ENCODE results near the gene TMEM87A.

The TMEM87A gene

GRCh38 chr15:42217568-42217967 lies 55.7 kb downstream of the TMEM87A start:
- no peak for TF ChIP-seq CTCF (IDR thresholded peaks at IDR 0.05; ENCODE audit: borderline replicate concordance, insufficient read depth, low read depth, low read length)
- H3K4me3 ChIP-seq (ENCODE audit: low read depth, low read length), result no peak overlapping the region

GRCh38 chr15:42215913-42216829 lies 57.1 kb downstream of the TMEM87A start:
- no peak for TF ChIP-seq CTCF (IDR thresholded peaks at IDR 0.05; ENCODE audit: borderline replicate concordance, insufficient read depth, low read depth, low read length)

GRCh38 chr15:42214600-42214999 lies 58.6 kb downstream of the TMEM87A start:
- no peak for TF ChIP-seq CTCF (IDR thresholded peaks at IDR 0.05; ENCODE audit: borderline replicate concordance, insufficient read depth, low read depth, low read length)
- no peak overlapping the region for H3K4me3 ChIP-seq (ENCODE audit: low read depth, low read length)

More at GRCh38 chr15:42215913-42216829, 57.1 kb downstream of the TMEM87A start:
- no peak overlapping the region for H3K4me3 ChIP-seq (ENCODE audit: low read depth, low read length)

- no peak for TF ChIP-seq CTCF (IDR thresholded peaks at IDR 0.05; ENCODE audit: borderline replicate concordance, insufficient read depth, low read depth, low read length)
- H3K4me3 ChIP-seq (ENCODE audit: low read depth, low read length), result no peak overlapping the region
Observed at GRCh38 chr15:42213511-42213910, 59.7 kb downstream of the TMEM87A start.

GRCh38 chr15:42210696-42211095 lies 62.5 kb downstream of the TMEM87A start:
- H3K4me3 ChIP-seq (ENCODE audit: low read depth, low read length), result no peak overlapping the region
- TF ChIP-seq CTCF (IDR thresholded peaks at IDR 0.05; ENCODE audit: borderline replicate concordance, insufficient read depth, low read depth, low read length), result no peak

GRCh38 chr15:42207674-42208579 lies 65.3 kb downstream of the TMEM87A start, which contains the start of gene VPS39:
VPS39 (minus strand) TSS chr15:42208304; CDS start chr15:42208153, 151 bp downstream.
- no peak for TF ChIP-seq CTCF (IDR thresholded peaks at IDR 0.05; ENCODE audit: borderline replicate concordance, insufficient read depth, low read depth, low read length)
- peak within 1 kb of the TSS; percentile 94 for H3K4me3 ChIP-seq (ENCODE audit: low read depth, low read length)

Data from GM12875 (cell line).